Endothelial cell of umbilical vein (primary cell): ENCODE measurements around the gene EXOSC9. TPM values are rescaled to one million over a fixed set of nuclear protein-coding genes. Genes with fewer than 3 reads are reported as not detected.
A peak's percentile ranks its signal among the peaks of the same experiment; 100 is the strongest.

Experiments
- BruUV-seq: library from RNA; stranded (reverse); fragments of 400-500 nt; replicated peaks from 2 replicates; lab custom pipeline; 2021; lab: Mats Ljungman, UMichigan
- CTCF ChIA-PET: fragments of 300-600, 350-600 bp; sonication (Branson Sonifier 250); formaldehyde crosslinking; loops from one replicate; lab custom pipeline; 2021; ENCODE audit warnings: antibody characterized with exemption, inconsistent platforms; lab: Charles Lee
- POLR2A ChIA-PET: fragments of 300-600, 350-600 bp; sonication (Branson Sonifier 250); formaldehyde crosslinking; loops from one replicate; lab custom pipeline; 2021; ENCODE audit warnings: antibody characterized with exemption, inconsistent platforms; lab: Charles Lee
- DNase-seq: peaks from one replicate; pipeline ENCODE4 v3.0.0-alpha.2; 2011; ENCODE audit warnings: low read depth, low spot score
- FAIRE-seq: peaks from 2 replicates; lab custom pipeline; 2011; peaks lifted over from hg19 to GRCh38; lab: Jason Lieb, UNC
- H2AFZ ChIP-seq: 2 replicates; pipeline ENCODE4 v1.6.0; 2012; ENCODE audit warnings: low read depth, low read length, control low read depth, inconsistent platforms
- H3K27ac ChIP-seq: 2 replicates; pipeline ENCODE4 v1.5.1; 2011; ENCODE audit warnings: low read depth, mild to moderate bottlenecking, control low read depth, low read length, moderate library complexity; ENCODE audit not compliant: insufficient read depth
- H3K27me3 ChIP-seq, 2 experiments: 2 replicates each; pipeline versions ENCODE4 v1.6.0 to v1.6.1; 2011; ENCODE audit warnings: low read length in 2 of 2, mixed read lengths in 1 of 2; ENCODE audit not compliant: control insufficient read depth in 2 of 2, insufficient read depth in 2 of 2
- H3K36me3 ChIP-seq, 2 experiments: 2 replicates in 1 of 2; 3 replicates in 1 of 2; pipeline ENCODE4 v1.5.1; 2011; ENCODE audit warnings: low read length in 2 of 2, mild to moderate bottlenecking in 1 of 2, moderate library complexity in 1 of 2; ENCODE audit not compliant: control insufficient read depth in 2 of 2, insufficient read depth in 2 of 2; ENCODE audit errors: extremely low read depth in 1 of 2
- H3K4me1 ChIP-seq: 3 replicates; pipeline ENCODE4 v1.5.1; 2011; ENCODE audit warnings: mild to moderate bottlenecking, low read length; ENCODE audit not compliant: control insufficient read depth, insufficient read depth; ENCODE audit errors: extremely low read depth
- H3K4me2 ChIP-seq: 2 replicates; pipeline ENCODE4 v1.6.1; 2011; ENCODE audit warnings: low read length, control low read depth, mixed read lengths; ENCODE audit not compliant: insufficient read depth
- H3K4me3 ChIP-seq, 3 experiments: fragments of 200-600 bp in 1 of 3; sonication (generic), shearing (Covaris generic) in 1 of 3; replicated peaks in 1 of 3; 2 replicates each; pipeline ENCODE4 v1.5.1; 2011 to 2016; ENCODE audit warnings: control low read depth in 3 of 3, low read length in 3 of 3, mild to moderate bottlenecking in 2 of 3, inconsistent platforms in 1 of 3, low read depth in 1 of 3, moderate library complexity in 1 of 3; ENCODE audit not compliant: insufficient read depth in 1 of 3
- H3K79me2 ChIP-seq: 2 replicates; pipeline ENCODE4 v1.6.0; 2012; ENCODE audit warnings: low read length, inconsistent platforms; ENCODE audit not compliant: control insufficient read depth, insufficient read depth
- H3K9ac ChIP-seq: replicated peaks from 2 replicates; pipeline ENCODE3; 2011; ENCODE audit warnings: low read length, control low read depth; ENCODE audit not compliant: insufficient read depth; ENCODE audit errors: extremely low read depth
- H3K9me1 ChIP-seq: replicated peaks from 3 replicates; pipeline ENCODE4 v1.6.0; 2011; ENCODE audit warnings: mild to moderate bottlenecking, low read length; ENCODE audit not compliant: control insufficient read depth, insufficient read depth; ENCODE audit errors: extremely low read depth
- H3K9me3 ChIP-seq: replicated peaks from 2 replicates; pipeline ENCODE4 v1.5.1; 2012; ENCODE audit warnings: low read length, inconsistent platforms; ENCODE audit not compliant: control insufficient read depth, insufficient read depth
- H4K20me1 ChIP-seq: replicated peaks from 2 replicates; pipeline ENCODE3; 2011; ENCODE audit warnings: mild to moderate bottlenecking, low read length; ENCODE audit not compliant: control insufficient read depth, insufficient read depth; ENCODE audit errors: extremely low read depth
- EZH2 ChIP-seq: IDR thresholded peaks from 2 replicates; pipeline ENCODE4 v1.6.1; 2012; ENCODE audit warnings: borderline replicate concordance, low read depth, mild to moderate bottlenecking, moderate library complexity, low read length, inconsistent platforms; ENCODE audit not compliant: severe bottlenecking
- FOS ChIP-seq: IDR thresholded peaks from 2 replicates; pipeline ENCODE4 v1.6.1; 2011; ENCODE audit warnings: mild to moderate bottlenecking, low read length, moderate library complexity, borderline replicate concordance; ENCODE audit not compliant: insufficient read depth
- GATA2 ChIP-seq: IDR thresholded peaks from 2 replicates; pipeline ENCODE4 v1.7.0; 2011; ENCODE audit warnings: low read depth, mild to moderate bottlenecking, moderate library complexity, mixed read lengths, low read length; ENCODE audit not compliant: insufficient read length, insufficient read depth
- JUN ChIP-seq: IDR thresholded peaks from 2 replicates; pipeline ENCODE4 v1.6.1; 2011; ENCODE audit warnings: borderline replicate concordance, low read depth; ENCODE audit not compliant: insufficient read length, insufficient read depth
- MYC ChIP-seq: IDR thresholded peaks from one replicate; pipeline ENCODE4 v1.6.1; 2011; ENCODE audit warnings: mild to moderate bottlenecking, low read depth, low read length
- POLR2A ChIP-seq: IDR thresholded peaks from 2 replicates; pipeline ENCODE4 v1.6.1; 2012; ENCODE audit warnings: low read depth, mild to moderate bottlenecking, control low read depth, low read length
- POLR2AphosphoS5 ChIP-seq: IDR thresholded peaks from 2 replicates; pipeline ENCODE4 v1.6.1; 2012; ENCODE audit warnings: low read depth, mild to moderate bottlenecking, control low read depth, low read length, moderate library complexity; ENCODE audit not compliant: insufficient read depth
- dilution Hi-C: fragments of 300-500 bp; cut with MboI; formaldehyde crosslinking; loops from one replicate; pipeline ENCODE4 v1.15.0; 2019; ENCODE audit warnings: low sequenced_read_pairs; ENCODE audit not compliant: extremely low pct_ligation_motif_present
- intact Hi-C: fragments of 100-400 bp; cut with micrococcal nuclease; formaldehyde crosslinking; loops from one replicate; pipeline ENCODE4 v1.10.0; 2022
- polyA plus RNA-seq, 4 experiments: library from polyadenylated mRNA; depleted of rRNA in 3 of 4; stranded (reverse) in 3 of 4; unstranded in 1 of 4; fragments of >200 nt; gene quantifications; 2 replicates each; pipeline versions ENCODE4 v1.2.1 to v1.2.3, GENCODE V29; 2011 to 2012; ENCODE audit warnings: missing spikeins in 1 of 4
- total RNA-seq: library from RNA; stranded (reverse); gene quantifications from 2 replicates; pipeline ENCODE4 v1.2.3, GENCODE V29; 2021
- TF ChIP-seq, protein P1 (sequence below), 2 donors: IDR thresholded peaks; 1 replicate in 1 of 2; 2 replicates in 1 of 2; pipeline ENCODE4 v1.5.1; 2011; ENCODE audit warnings: low read length in 2 of 2, mild to moderate bottlenecking in 2 of 2, moderate library complexity in 2 of 2, control low read depth in 1 of 2, inconsistent platforms in 1 of 2, low read depth in 1 of 2; ENCODE audit not compliant: insufficient read depth in 1 of 2; ENCODE audit errors: extremely low read depth in 1 of 2
- TF ChIP-seq, protein P2 (sequence below): IDR thresholded peaks from 2 replicates; pipeline ENCODE4 v1.6.1; 2011; ENCODE audit not compliant: insufficient read depth, insufficient read length

The EXOSC9 gene
- total and polyA plus RNA-seq, 2 donors (not counting 3 experiments of a cell fraction or from before 2014, with no cell fraction given), result 19.0 to 46.3 TPM

DNA sequence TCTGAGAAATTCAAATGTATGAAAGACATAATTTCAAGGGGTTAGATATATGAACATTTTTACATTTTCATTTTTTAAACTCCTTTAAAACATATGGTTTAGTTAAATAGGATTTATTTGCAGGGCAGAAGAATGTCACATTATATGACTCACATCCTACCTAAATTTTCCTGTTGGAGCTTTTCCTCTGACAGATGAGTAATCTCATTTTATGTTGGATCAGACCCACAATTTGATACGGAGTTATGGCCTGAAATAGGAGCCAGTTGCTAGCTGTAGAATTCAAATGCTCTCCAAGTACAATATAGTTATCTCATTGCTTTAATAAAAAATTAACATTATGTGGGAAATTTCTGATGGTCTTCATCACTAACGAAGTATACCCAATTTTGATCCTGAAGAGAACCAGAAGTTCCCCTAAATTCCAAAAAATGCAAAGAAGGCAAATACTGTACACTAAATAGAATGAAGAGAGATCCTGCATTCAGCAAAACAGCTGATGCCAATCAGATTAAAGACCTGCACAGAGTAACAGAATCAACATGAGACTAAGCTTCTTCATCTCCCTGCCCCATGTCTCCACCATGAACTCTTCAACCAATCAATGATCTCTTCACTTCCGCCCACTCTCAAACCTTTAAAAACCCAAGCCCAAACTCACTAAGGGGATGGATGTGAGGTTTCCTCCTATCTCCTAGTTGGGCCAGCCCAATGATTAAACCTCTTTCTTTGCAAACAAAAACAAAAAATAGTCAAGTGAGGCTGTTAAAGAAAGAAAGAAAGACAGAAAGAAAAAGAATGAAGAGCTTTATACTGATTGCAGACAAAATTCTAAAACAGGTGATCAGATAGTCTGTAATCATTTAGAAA, 10.9 kb upstream of the EXOSC9 start:
- dilution Hi-C loops, result no loop called here
- peak overlapping the region; percentile 72 for H3K4me2 ChIP-seq
- ChIA-PET POLR2A (interaction anchor here (0.8 to 1.0 kb wide), 3 partner anchors 11 to 94 kb away, joined by 3 to 4 read pairs (median 3); partner anchors contain the start of genes ANXA5 and EXOSC9), CTCF (interaction anchor here (0.6 to 1.7 kb wide), 9 partner anchors 9 to 80 kb away, joined by 3 to 10 read pairs (median 3); partner anchors contain the start of genes EXOSC9 and SMIM43)
- H4K20me1 ChIP-seq, result no peaks in the 10 kb centered on the region
- peak overlapping the region; percentile 75 for H2AFZ ChIP-seq
- no peaks in the 10 kb centered on the region for H3K79me2 ChIP-seq
- intact Hi-C loops, result loop anchor here (1.0 kb wide), 1 partner anchor 33 kb away; the partner anchor contains the start of gene CCNA2
- H3K27me3 ChIP-seq, result no peaks in the 10 kb centered on the region
- no peaks in the 10 kb centered on the region for H3K9me3 ChIP-seq
- FAIRE-seq (peak; percentile 93), DNase-seq (peak; percentile 84)
- TF ChIP-seq FOS, result peak; percentile 92
- TF ChIP-seq POLR2A, result no peak
- TF ChIP-seq JUN, result peak; percentile 93
- no peak for TF ChIP-seq EZH2
- TF ChIP-seq, protein P1, sequence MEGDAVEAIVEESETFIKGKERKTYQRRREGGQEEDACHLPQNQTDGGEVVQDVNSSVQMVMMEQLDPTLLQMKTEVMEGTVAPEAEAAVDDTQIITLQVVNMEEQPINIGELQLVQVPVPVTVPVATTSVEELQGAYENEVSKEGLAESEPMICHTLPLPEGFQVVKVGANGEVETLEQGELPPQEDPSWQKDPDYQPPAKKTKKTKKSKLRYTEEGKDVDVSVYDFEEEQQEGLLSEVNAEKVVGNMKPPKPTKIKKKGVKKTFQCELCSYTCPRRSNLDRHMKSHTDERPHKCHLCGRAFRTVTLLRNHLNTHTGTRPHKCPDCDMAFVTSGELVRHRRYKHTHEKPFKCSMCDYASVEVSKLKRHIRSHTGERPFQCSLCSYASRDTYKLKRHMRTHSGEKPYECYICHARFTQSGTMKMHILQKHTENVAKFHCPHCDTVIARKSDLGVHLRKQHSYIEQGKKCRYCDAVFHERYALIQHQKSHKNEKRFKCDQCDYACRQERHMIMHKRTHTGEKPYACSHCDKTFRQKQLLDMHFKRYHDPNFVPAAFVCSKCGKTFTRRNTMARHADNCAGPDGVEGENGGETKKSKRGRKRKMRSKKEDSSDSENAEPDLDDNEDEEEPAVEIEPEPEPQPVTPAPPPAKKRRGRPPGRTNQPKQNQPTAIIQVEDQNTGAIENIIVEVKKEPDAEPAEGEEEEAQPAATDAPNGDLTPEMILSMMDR (IDR thresholded peaks at IDR 0.05; ENCODE audit: extremely low read depth in 1 of 2, insufficient read depth in 1 of 2, low read depth in 1 of 2, low read length in 2 of 2), result no peak
- no peak for TF ChIP-seq POLR2AphosphoS5
- no peak for TF ChIP-seq GATA2
- no peak for TF ChIP-seq MYC
- TF ChIP-seq, protein P2, sequence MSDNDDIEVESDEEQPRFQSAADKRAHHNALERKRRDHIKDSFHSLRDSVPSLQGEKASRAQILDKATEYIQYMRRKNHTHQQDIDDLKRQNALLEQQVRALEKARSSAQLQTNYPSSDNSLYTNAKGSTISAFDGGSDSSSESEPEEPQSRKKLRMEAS, result no peak
- peak overlapping the region in 1 of 3 experiments; percentile 29 for H3K4me3 ChIP-seq
- no peaks in the 10 kb centered on the region for H3K36me3 ChIP-seq
- no peaks in the 10 kb centered on the region for H3K9me1 ChIP-seq
- peak overlapping the region; percentile 48 for H3K9ac ChIP-seq
- H3K4me1 ChIP-seq, result peaks cover 20% of the 10 kb centered on the region
- BruUV-seq, result no TSS peak
- peak overlapping the region; percentile 64 for H3K27ac ChIP-seq
